HG03196 (cell line): ENCODE measurements around the gene DNAJB4.
"Not testable (repeated sequence)": the region's sequence is repeated elsewhere in the genome, so short reads cannot be mapped to it uniquely, and the experiment has no call there.

Experiments used
- ATAC-seq: cut with Tn5 transposase; IDR thresholded peaks from one replicate; pipeline ENCODE4 v1.9.1; 2021; ENCODE audit not compliant: unreplicated experiment

DNAJB4 gene

DNA sequence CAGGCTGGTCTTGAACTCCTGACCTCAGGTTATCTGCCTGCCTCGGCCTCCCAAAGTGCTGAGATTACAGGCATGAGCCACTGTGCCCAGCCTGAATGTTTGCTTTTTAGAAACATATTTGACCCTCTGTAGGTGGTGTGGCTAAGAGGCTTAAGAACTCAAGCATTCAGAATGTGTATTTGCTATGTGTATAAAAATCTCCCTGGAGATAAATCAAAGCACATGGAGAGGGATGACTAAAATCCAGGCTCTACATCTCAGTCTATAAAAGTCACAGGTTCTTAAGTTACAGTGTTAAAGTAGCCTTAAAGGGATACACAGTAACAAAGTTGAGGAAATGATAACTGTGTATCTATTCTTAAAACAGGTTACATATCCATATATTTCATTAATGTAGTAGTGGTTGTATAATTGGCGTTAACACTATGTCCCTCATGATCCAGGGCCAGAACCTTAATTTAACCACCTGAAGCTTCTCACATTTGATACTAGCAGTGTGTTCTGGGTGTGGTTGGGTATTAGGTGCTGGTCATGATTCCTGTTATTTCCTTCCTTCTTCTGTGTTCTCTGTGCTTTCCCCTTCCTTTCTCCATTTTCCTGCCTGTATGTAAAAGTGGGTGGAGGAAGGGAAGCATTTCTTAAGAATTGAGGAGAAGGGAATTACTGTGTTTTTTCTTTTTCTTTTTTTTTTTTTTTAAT lies 57.2 kb downstream of the DNAJB4 start:
- ATAC-seq = no peak

DNA sequence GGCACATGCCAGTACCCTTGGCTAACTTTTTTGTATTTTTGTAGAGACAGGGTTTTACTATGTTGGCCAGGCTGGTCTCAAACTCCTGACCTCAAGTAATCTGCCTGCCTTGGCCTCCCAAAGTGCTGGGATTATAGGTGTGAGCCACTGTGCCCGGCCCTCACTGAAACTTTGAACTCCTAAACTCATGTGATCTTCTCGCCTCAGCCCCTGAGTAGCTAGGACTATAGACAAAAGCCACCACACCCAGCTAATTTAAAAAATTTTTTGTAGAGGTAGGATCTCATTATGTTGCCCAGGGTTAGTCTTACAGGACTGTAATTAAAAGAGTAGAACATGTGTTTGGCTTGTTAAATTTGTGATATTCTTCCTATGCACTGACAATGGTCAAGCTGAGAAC lies 60.1 kb downstream of the DNAJB4 start:
- not testable (repeated sequence) for ATAC-seq
